Uterus (tissue), 4 donors: Measurements from ENCODE around the gene PPRC1. TPM values are rescaled to one million over a fixed set of nuclear protein-coding genes. Genes with fewer than 3 reads are reported as not detected.

Experiments used
- DNase-seq, 2 donors: peaks; one replicate each; pipeline ENCODE4 v3.0.0-alpha.2; 2019 to 2020
- H3K27ac ChIP-seq, 2 donors: fragments of 200-600 bp; sonication (generic); 1 replicate in 1 of 2; 2 replicates in 1 of 2; pipeline ENCODE4 v1.5.1; 2016 to 2018
- H3K27me3 ChIP-seq, 2 donors: fragments of 200-600 bp; sonication (generic); one replicate each; pipeline ENCODE4 v1.5.1; 2018 to 2019; ENCODE audit warnings: control low read depth in 1 of 2
- H3K36me3 ChIP-seq, 2 donors: fragments of 200-600 bp; sonication (generic); one replicate each; pipeline ENCODE4 v1.5.1; 2019; ENCODE audit warnings: control low read depth in 1 of 2
- H3K4me1 ChIP-seq, 2 donors: fragments of 200-600 bp; sonication (generic); one replicate each; pipeline ENCODE4 v1.5.1; 2018 to 2019; ENCODE audit warnings: control low read depth in 1 of 2
- H3K4me3 ChIP-seq, 2 donors: fragments of 200-600 bp; sonication (generic); 1 replicate in 1 of 2; 2 replicates in 1 of 2; pipeline ENCODE4 v1.5.1; 2018 to 2019; ENCODE audit warnings: mild to moderate bottlenecking in 1 of 2
- H3K9me3 ChIP-seq, 2 donors: fragments of 200-600 bp; sonication (generic); one replicate each; pipeline ENCODE4 v1.5.1; 2019; ENCODE audit warnings: control low read depth in 1 of 2
- CTCF ChIP-seq, 4 experiments: fragments of 200-600 bp in 2 of 4; fragments of 450-650 bp in 2 of 4; sonication (generic) in 2 of 4; IDR thresholded peaks; one replicate each; pipeline ENCODE4 v1.5.1; 2016 to 2019; ENCODE audit warnings: antibody characterized with exemption in 4 of 4, mild to moderate bottlenecking in 2 of 4, moderate library complexity in 1 of 4
- POLR2A ChIP-seq, 2 donors: fragments of 450-650 bp; IDR thresholded peaks; one replicate each; pipeline ENCODE4 v1.6.1; 2016; ENCODE audit warnings: antibody characterized with exemption in 2 of 2, mild to moderate bottlenecking in 1 of 2, moderate library complexity in 1 of 2
- intact Hi-C: fragments of 100-400 bp; cut with DNase I; formaldehyde crosslinking; loops from one replicate; pipeline ENCODE4 v1.15.1; 2023; ENCODE audit warnings: low total_unique reads
- total RNA-seq, 4 donors: library from RNA; depleted of rRNA in 3 of 4; stranded (reverse); fragments of >200 nt in 3 of 4; gene quantifications; one replicate each; pipeline versions ENCODE4 v1.1.0 to v1.2.4, GENCODE V29; 2014 to 2023
- donor health status: DM: yes; HTN: yes; CAD: no.

Gene PPRC1
- total RNA-seq, 4 donors from 2014 or later, result 1.8 to 58.2 (median 15.5) TPM

- no peak overlapping the region for H3K27ac ChIP-seq
- H3K4me3 ChIP-seq, result no peak overlapping the region
- TF ChIP-seq POLR2A (IDR thresholded peaks at IDR 0.05) (no peak), CTCF (IDR thresholded peaks at IDR 0.05) (no peak)
- H3K36me3 ChIP-seq, result no peaks in the 10 kb centered on the region
- no peaks in the 10 kb centered on the region for H3K9me3 ChIP-seq
- intact Hi-C loops, result no loop called here
- DNase-seq, result no peak
- H3K27me3 ChIP-seq, result no peaks in the 10 kb centered on the region
- H3K4me1 ChIP-seq, result no peaks in the 10 kb centered on the region
Observed at GRCh38 chr10:102090772-102091171, 42.1 kb upstream of the PPRC1 start.

GRCh38 chr10:102096449-102096848 lies 36.4 kb upstream of the PPRC1 start:
- no peaks in the 10 kb centered on the region for H3K27me3 ChIP-seq
- no peaks in the 10 kb centered on the region for H3K9me3 ChIP-seq
- intact Hi-C loops, result no loop called here
- TF ChIP-seq CTCF (IDR thresholded peaks at IDR 0.05) (no peak), POLR2A (IDR thresholded peaks at IDR 0.05) (no peak)
- H3K4me3 ChIP-seq, result no peak overlapping the region
- H3K27ac ChIP-seq, result no peak overlapping the region
- H3K4me1 ChIP-seq, result no peaks in the 10 kb centered on the region
- no peak for DNase-seq
- no peaks in the 10 kb centered on the region for H3K36me3 ChIP-seq

GRCh38 chr10:102101152-102101551 lies 31.7 kb upstream of the PPRC1 start:
- no peak for DNase-seq
- Histone ChIP-seq H3K27ac (no peak overlapping the region), H3K4me3 (no peak overlapping the region), H3K9me3 (no peaks in the 10 kb centered on the region), H3K36me3 (no peaks in the 10 kb centered on the region), H3K27me3 (no peaks in the 10 kb centered on the region), H3K4me1 (no peaks in the 10 kb centered on the region)
- intact Hi-C loops, result no loop called here
- TF ChIP-seq CTCF (IDR thresholded peaks at IDR 0.05) (no peak), POLR2A (IDR thresholded peaks at IDR 0.05) (no peak)

GRCh38 chr10:102102421-102102820 lies 30.4 kb upstream of the PPRC1 start:
- no peak for DNase-seq
- Histone ChIP-seq H3K36me3 (no peaks in the 10 kb centered on the region), H3K4me1 (no peaks in the 10 kb centered on the region), H3K27ac (no peak overlapping the region), H3K4me3 (no peak overlapping the region), H3K9me3 (no peaks in the 10 kb centered on the region), H3K27me3 (no peaks in the 10 kb centered on the region)
- TF ChIP-seq POLR2A (IDR thresholded peaks at IDR 0.05) (no peak), CTCF (IDR thresholded peaks at IDR 0.05) (no peak)
- intact Hi-C loops, result no loop called here

GRCh38 chr10:102106998-102107397 lies 25.8 kb upstream of the PPRC1 start:
- Histone ChIP-seq H3K9me3 (no peaks in the 10 kb centered on the region), H3K27me3 (no peaks in the 10 kb centered on the region), H3K27ac (no peak overlapping the region), H3K36me3 (no peaks in the 10 kb centered on the region), H3K4me1 (no peaks in the 10 kb centered on the region), H3K4me3 (no peak overlapping the region)
- DNase-seq, result no peak
- intact Hi-C loops, result no loop called here
- TF ChIP-seq POLR2A (IDR thresholded peaks at IDR 0.05) (no peak), CTCF (IDR thresholded peaks at IDR 0.05) (no peak)
